A172 (cell line): ENCODE data around the gene SERTAD1. TPM values are rescaled to one million over a fixed set of nuclear protein-coding genes. Genes with fewer than 3 reads are reported as not detected.
"Not testable (repeated sequence)": the region's sequence is repeated elsewhere in the genome, so short reads cannot be mapped to it uniquely, and the experiment has no call there.

Experiments used
- DNase-seq: peaks from one replicate; pipeline ENCODE4 v3.0.0-alpha.2; 2015; ENCODE audit warnings: low spot score
- total RNA-seq: library from RNA; depleted of rRNA; stranded (reverse); fragments of >200 nt; shearing (Covaris generic); gene quantifications from 2 replicates; pipeline ENCODE4 v1.2.3, GENCODE V29; 2014

Gene SERTAD1
- total RNA-seq, 1 experiment from 2014 or later: 10.2 TPM

DNA sequence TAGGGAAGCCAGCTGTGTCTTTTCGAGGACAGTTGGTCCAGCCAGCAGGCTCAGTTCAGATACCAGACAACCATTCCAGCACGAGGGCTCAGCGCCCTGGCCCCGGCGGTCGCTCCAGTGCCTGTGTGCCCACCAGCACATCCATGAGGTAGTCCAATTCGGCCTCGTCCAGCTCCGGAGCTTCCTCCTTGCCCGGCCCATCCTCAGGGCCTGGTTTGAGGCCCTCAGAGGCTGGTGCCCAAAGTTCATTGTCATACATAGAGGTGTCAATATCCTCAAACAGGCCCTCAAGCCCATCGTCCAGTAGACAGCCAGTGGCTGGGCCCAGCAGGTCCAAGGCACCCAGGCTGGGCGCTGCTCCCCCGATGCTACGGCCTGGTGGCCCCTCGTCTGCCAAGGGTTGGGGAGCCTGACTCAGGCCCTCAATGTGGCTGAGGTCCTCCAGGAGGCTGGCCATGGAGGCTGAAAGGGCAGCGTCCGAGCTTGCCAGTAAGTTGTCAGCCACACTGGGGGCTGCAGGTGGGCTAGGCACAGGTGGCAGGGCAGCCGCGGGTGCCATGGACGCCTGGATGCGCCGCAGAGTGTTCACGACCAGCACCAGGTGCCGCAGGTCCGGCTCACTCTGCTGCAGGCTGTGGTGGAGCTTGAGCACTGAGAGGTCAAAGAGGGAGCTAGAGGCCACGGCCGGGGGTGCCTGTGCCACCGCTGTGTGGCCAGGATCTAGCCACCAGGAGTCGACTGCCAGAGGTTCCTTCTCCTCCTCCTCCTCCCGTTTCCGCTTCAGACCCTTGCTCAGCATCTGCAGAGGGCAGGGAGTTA, 2.8 kb downstream of the SERTAD1 start:
- DNase-seq: no peak

- no peak for DNase-seq
These were observed 3.6 kb downstream of the SERTAD1 start for GRCh38 chr19:40421993-40422747.

DNA sequence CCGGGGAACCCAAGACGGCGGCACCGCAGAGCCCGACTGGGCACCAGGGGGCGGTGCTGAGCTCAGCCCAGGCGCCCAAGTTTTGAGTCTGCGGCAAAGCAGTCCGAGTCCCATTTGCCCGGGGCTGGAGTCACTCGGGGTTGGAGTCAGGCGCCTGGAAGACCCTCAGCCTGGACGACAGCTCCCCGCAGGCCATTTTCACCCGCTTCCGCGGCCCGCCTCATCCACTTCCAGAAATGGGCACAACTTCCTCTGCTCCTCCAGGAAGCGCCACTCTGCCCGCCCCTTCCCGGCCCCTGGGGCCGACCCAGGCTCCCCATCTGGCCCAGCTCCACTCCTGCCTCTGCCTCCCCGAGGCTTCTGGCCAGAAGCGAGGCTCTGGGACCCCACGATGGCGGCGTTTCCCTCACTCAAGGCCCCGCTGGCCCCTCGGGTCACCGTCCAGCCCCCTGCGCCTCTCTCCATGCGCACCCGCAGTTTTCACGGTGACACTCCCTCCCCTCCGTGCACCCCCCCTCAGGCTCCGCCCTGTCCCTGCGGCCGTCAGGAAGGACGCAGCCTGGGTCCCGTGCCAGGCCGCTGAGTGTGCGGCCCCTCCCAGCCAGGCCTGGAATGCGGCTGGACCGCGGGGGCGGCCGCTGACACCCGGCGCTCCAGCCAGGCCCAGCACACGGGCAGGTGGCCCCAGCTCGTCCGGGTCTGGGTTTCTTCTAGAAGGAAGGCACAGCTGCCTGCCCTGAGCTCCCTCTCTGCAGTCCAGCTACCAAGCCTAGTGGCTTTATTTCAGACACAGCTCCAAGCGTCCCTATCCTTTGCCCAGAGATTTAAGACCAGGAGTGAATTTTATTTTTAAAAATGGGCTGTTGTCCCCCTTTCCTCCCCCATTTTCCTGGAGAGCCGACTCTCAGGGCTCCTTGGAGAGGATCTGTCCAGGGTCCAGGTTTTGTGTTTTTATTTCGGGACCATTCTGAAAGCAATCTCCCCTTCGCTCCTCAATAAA, 4.7 kb downstream of the SERTAD1 start:
- peak; percentile 84 for DNase-seq

DNA sequence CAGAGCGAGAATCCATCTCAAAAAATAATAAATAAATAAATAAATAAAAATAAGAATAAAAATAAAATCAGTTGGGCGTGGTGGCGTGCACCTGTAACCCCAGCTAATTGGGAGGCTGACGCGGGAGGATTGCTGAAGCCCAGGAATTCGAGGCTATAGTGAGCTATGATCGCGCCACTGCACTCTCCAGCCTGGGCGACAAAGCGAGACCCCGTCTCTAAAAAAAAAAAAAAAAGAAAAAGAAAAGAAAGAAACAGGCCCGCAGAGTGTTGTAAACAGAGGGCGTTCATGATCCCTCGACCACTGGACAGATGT, 5.4 kb downstream of the SERTAD1 start:
- no peak for DNase-seq

GRCh38 chr19:40419780-40420179, 6.0 kb downstream of the SERTAD1 start:
- no peak for DNase-seq

- DNase-seq: no peak
These were observed 6.7 kb downstream of the SERTAD1 start for GRCh38 chr19:40419066-40419612.

DNA sequence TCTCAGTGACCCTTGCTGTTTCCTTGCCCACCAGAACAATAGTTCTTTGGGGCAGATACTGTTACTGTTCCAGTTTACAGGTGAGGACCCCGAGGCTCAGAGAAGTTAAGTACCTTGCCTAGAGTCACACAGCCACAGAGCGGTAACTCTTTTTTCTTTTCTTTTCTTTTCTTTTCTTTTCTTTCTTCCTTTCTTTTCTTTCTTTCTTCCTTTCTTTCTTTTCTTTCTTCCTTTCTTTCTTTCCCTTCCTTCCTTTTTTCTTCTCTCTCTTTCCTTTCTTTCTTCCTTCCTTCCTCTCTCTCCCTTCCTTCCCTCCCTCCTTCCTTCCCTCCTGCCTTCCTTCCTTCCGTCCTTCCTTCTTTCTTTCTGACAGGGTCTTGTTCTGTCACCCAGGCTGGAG, 7.8 kb downstream of the SERTAD1 start:
- DNase-seq: no peak

DNA sequence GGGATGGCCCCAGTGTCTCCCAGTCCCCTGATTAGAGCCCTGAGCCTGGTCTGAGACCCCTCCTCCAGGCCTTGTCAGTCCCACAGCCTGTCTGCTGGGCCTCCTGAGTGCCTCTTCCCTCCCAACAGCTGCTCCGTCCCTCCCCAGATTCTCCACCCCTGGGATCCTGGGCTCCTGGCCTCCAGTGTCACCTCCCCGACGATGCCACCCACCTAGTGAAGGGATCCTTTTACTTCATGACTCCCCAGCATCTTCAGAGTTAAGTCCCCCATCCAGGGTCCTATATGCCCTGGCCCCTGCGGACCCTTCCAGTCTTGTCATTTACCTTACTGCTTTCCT, 8.2 kb downstream of the SERTAD1 start:
- DNase-seq: no peak

GRCh38 chr19:40416918-40417642, 8.7 kb downstream of the SERTAD1 start:
- peak; percentile 68 for DNase-seq

DNA sequence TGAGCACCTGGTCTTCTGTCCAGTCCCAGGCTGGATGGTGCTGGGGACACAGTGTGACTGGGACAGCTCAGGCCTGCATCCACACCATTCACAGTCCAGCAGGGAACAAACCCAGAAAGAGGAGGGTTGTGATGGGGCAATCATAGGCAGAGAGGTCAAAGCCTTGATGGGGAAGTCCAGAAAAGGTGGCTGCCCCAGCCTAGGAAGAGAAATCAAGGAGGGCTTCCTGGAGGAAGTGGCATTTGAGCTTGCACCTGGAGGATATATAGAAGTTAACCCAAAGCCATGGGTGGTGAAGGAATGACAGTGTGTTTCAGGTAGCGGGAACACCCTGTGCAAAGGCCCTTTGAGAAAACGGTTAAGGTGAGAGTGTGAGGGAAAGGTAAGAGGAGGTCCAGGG, 10.0 kb downstream of the SERTAD1 start:
- no peak for DNase-seq

- no peak for DNase-seq
These were observed 11.0 kb downstream of the SERTAD1 start for GRCh38 chr19:40414542-40415535.

DNA sequence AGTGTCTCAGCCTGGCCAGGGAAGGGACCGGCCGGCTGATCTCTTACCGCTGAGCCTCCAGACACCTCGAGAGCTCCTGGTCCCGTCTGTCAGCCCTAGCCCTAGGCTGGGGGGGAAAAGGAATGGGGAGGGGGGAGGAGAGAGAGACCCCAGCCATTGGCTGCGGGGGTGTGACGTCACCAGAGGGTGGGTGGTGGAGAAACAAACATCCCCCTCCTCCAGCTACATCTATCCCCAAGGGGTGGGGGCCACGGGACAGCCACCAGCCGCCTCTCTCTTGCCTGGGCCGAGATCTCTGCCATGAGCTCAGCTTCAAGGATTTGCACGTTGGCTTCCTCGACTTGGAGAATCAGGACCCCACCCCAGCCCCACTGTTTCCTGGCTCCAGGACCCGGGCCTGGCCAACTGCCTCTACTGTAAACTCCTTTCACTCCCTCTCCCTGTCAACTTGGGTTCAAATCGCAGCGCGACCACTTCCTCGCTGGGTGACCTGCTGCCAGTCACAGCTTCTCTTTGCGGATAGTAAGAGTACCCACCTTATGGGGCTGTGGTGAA, 12.4 kb downstream of the SERTAD1 start, which contains the start of gene PRX:
PRX (minus strand) TSS at position 88 of the 555 bp plus-strand sequence. CDS start 5,446 bp downstream, outside the sequence.
- DNase-seq: no peak

DNA sequence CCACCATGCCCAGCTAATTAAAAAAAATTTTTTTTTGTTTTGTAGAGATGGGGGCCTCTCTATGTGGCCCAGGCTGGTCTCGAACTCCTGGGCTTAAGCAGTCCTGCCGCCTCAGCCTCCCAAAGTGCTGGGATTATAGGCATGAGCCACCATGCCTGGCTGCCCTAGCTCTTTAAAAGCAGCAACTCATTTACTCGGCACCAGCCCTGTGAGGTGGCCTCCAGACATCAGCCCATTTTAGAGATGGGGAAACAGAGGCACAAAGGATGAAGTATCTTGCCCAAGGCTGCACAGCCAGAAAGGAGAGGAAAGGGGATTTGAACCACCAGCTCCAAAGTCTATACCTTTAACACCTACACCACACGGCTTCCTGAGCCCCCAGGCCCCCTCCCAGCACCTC, 12.9 kb downstream of the SERTAD1 start:
- no peak for DNase-seq

DNA sequence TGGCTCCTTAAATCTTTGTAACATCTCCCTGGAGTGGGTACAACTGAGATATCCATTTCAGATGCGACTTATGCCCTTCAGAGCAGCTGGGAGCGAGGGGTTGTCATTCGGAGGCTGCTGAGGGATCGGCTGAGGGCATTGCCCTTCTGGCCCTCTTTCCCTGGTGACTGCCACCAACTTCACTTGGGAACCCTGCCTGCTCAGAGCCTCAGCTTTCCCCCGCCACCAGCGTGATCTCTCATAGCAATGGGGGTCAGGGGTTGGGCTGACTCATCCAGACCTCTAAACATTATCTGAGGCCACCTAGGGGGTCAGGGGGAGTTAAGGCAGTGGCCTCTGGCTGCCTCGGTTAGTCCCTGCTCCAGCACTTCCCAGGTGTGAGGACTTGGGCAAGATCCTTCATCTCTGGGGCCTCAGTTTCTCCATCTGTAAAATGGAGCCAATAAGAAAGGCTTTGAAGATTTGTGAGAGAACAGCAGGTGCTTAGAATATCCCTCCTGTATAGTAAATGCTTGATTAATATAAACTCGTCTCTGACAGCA, 13.8 kb downstream of the SERTAD1 start:
- no peak for DNase-seq

GRCh38 chr19:40411125-40411842, 14.5 kb downstream of the SERTAD1 start:
- DNase-seq: peak; percentile 35

- no peak for DNase-seq
These were observed 15.8 kb downstream of the SERTAD1 start for GRCh38 chr19:40410030-40410389.

DNA sequence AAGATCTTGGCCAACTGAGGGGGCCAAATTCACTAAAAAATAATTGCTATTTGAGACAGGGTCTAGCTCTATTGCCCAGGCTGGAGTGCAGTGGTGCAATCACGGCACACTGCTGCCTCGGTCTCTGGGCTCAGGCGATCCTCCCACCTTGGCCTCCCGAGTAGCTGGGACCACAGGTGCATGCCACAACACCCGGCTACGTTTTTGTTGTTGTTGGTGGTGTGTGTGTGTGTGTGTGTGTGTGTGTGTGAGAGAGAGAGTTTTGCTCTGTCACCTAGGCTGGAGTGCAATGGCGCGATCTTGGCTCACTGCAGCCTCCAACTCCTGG, 17.2 kb downstream of the SERTAD1 start:
- not testable (repeated sequence) for DNase-seq

DNA sequence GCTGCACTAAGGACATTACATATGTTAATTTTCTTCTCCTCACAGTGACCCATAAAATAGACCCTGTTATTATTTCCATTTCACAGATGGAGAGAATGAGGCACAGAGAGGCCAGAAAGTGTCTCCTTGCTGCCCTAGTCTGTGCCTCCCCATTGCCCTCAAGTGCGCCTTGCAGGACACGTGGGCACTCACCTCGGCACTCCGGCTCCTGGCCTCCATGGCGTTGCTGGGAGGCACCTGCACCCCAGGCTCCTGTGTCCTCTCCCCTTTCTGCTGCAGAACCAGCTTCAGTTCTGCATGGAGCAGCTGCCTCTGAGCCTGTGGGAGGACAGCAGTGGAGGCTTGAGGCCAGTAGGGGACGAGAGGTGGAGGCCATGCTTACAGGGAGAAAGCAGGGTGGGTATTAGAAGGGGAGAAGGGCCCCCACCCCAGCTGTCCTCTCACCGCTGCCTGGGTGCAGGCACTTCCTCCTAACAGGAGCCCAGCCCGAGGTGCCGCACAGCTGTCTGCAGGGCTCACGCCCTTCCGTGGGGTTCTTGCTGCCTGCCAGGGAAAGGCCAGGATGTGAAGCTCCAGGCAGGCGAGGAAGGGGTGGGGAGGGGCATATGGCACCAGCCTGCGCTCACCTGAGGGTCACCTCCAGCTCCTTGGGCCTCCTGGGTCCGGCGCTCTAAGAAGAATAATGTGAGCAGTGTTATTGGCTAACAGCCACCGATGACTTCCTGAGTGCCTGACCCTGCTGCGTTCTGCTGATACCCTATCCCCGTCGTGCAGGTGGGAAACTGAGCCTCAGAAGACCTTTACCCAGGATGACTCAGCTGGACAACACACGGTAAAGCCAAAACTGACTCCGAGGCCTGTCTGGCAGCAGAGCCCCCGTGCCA, 17.8 kb downstream of the SERTAD1 start:
- DNase-seq: no peak
